IMR-90 (cell line): Measurements from ENCODE around the gene APCDD1. TPM values are rescaled to one million over a fixed set of nuclear protein-coding genes. Genes with fewer than 3 reads are reported as not detected.

Source experiments
- ATAC-seq: fragments of 200-7000 bp; cut with Tn5 transposase; 2 replicates; pipeline ENCODE4 v1.9.1; 2020; ENCODE audit warnings: low read depth, mild to moderate bottlenecking, moderate library complexity
- BruUV-seq: library from RNA; stranded (reverse); fragments of 400-500 nt; replicated peaks from 2 replicates; lab custom pipeline; 2021; lab: Mats Ljungman, UMichigan
- CTCF ChIA-PET: fragments of 300-600 bp; formaldehyde crosslinking; extraction: SDS; loops from one replicate; lab custom pipeline; 2021; ENCODE audit warnings: antibody characterized with exemption; lab: Yijun Ruan, JAX
- POLR2A ChIA-PET: fragments of 300-600 bp; sonication (Branson Sonifier 250); formaldehyde crosslinking; loops from one replicate; lab custom pipeline; 2022; ENCODE audit warnings: antibody characterized with exemption; ENCODE audit not compliant: unreplicated experiment; lab: Charles Lee
- DNase-seq: peaks from one replicate; pipeline ENCODE4 v3.0.0; 2013
- H2AFZ ChIP-seq: replicated peaks from 2 replicates; pipeline ENCODE3; 2013; ENCODE audit warnings: low read length, mild to moderate bottlenecking; ENCODE audit not compliant: poor library complexity
- H2AK5ac ChIP-seq: 2 replicates; pipeline ENCODE4 v1.6.1; 2013; ENCODE audit warnings: low read depth, low read length, inconsistent platforms
- H2AK9ac ChIP-seq: replicated peaks from 2 replicates; pipeline ENCODE3; 2013; ENCODE audit warnings: mild to moderate bottlenecking, low read depth, low read length, moderate library complexity; ENCODE audit not compliant: poor library complexity
- H2BK120ac ChIP-seq: 2 replicates; pipeline ENCODE4 v1.6.1; 2013; ENCODE audit warnings: low read depth, low read length, inconsistent platforms
- H2BK15ac ChIP-seq: 3 replicates; pipeline ENCODE4 v1.6.1; 2013; ENCODE audit warnings: low read depth, low read length, inconsistent platforms
- H2BK20ac ChIP-seq: 2 replicates; pipeline ENCODE4 v1.6.1; 2013; ENCODE audit warnings: low read depth, mild to moderate bottlenecking, inconsistent platforms, low read length, moderate library complexity
- H2BK5ac ChIP-seq: 2 replicates; pipeline ENCODE4 v1.6.1; 2013; ENCODE audit warnings: mild to moderate bottlenecking, low read depth, low read length, inconsistent platforms; ENCODE audit not compliant: poor library complexity, severe bottlenecking
- H3K14ac ChIP-seq: replicated peaks from 2 replicates; pipeline ENCODE4 v1.6.1; 2013; ENCODE audit warnings: low read depth, low read length, inconsistent platforms
- H3K18ac ChIP-seq: 2 replicates; pipeline ENCODE4 v1.6.1; 2013; ENCODE audit warnings: low read depth, low read length, control low read depth
- H3K23ac ChIP-seq: 2 replicates; pipeline ENCODE4 v1.6.1; 2013; ENCODE audit warnings: low read depth, low read length, inconsistent platforms
- H3K27ac ChIP-seq: 2 replicates; pipeline ENCODE4 v1.5.1; 2013; ENCODE audit warnings: mild to moderate bottlenecking, control low read depth, low read length; ENCODE audit not compliant: insufficient read depth
- H3K27me3 ChIP-seq: 2 replicates; pipeline ENCODE4 v1.6.1; 2013; ENCODE audit warnings: low read length; ENCODE audit not compliant: control insufficient read depth, insufficient read depth
- H3K36me3 ChIP-seq: 2 replicates; pipeline ENCODE4 v1.6.1; 2013; ENCODE audit warnings: low read length, mixed read lengths; ENCODE audit not compliant: control insufficient read depth, insufficient read depth
- H3K4ac ChIP-seq: 2 replicates; pipeline ENCODE4 v1.6.1; 2013; ENCODE audit warnings: low read depth, low read length, inconsistent platforms
- H3K4me1 ChIP-seq: 2 replicates; pipeline ENCODE4 v1.6.1; 2013; ENCODE audit warnings: low read length, mixed read lengths; ENCODE audit not compliant: control insufficient read depth, insufficient read depth
- H3K4me2 ChIP-seq: 2 replicates; pipeline ENCODE4 v1.6.1; 2013; ENCODE audit warnings: low read depth, mild to moderate bottlenecking, control low read depth, low read length, moderate library complexity
- H3K4me3 ChIP-seq: 2 replicates; pipeline ENCODE4 v1.5.1; 2013; ENCODE audit warnings: low read depth, mild to moderate bottlenecking, control low read depth, low read length, moderate library complexity; ENCODE audit not compliant: insufficient read depth
- H3K56ac ChIP-seq: 2 replicates; pipeline ENCODE4 v1.6.1; 2013; ENCODE audit warnings: low read length, inconsistent platforms; ENCODE audit not compliant: insufficient read depth; ENCODE audit errors: extremely low read depth
- H3K79me1 ChIP-seq, 2 experiments: 2 replicates each; pipeline ENCODE4 v1.6.1; 2013; ENCODE audit warnings: low read length in 2 of 2, inconsistent platforms in 1 of 2, low read depth in 1 of 2
- H3K9ac ChIP-seq: 2 replicates; pipeline ENCODE4 v1.6.1; 2013; ENCODE audit warnings: low read depth, low read length, control low read depth
- H3K9me1 ChIP-seq: 2 replicates; pipeline ENCODE4 v1.6.1; 2013; ENCODE audit warnings: low read length, inconsistent platforms; ENCODE audit not compliant: insufficient read depth
- H3K9me3 ChIP-seq: 2 replicates; pipeline ENCODE4 v1.6.1; 2013; ENCODE audit warnings: low read length; ENCODE audit not compliant: control insufficient read depth, insufficient read depth
- H4K20me1 ChIP-seq: 2 replicates; pipeline ENCODE4 v1.6.1; 2013; ENCODE audit warnings: low read length, inconsistent platforms; ENCODE audit not compliant: insufficient read depth
- H4K5ac ChIP-seq: 2 replicates; pipeline ENCODE4 v1.6.1; 2013; ENCODE audit warnings: mild to moderate bottlenecking, low read depth, low read length, control low read depth
- H4K8ac ChIP-seq, 2 experiments: 2 replicates each; pipeline ENCODE4 v1.6.1; 2013; ENCODE audit warnings: low read depth in 2 of 2, low read length in 2 of 2, control low read depth in 1 of 2, inconsistent platforms in 1 of 2
- H4K91ac ChIP-seq: 2 replicates; pipeline ENCODE4 v1.6.1; 2013; ENCODE audit warnings: low read depth, low read length, inconsistent platforms; ENCODE audit not compliant: insufficient read depth
- BHLHE40 ChIP-seq: fragments of 150-350 bp; IDR thresholded peaks from 2 replicates; pipeline ENCODE4 v1.6.1; 2016; ENCODE audit warnings: mild to moderate bottlenecking, low read depth, low read length
- CTCF ChIP-seq: conservative IDR thresholded peaks from 2 replicates; pipeline ENCODE4 v1.5.1; 2012; ENCODE audit warnings: mild to moderate bottlenecking, low read depth, low read length, improper control_type of control experiment
- FOS ChIP-seq: fragments of 150-350 bp; IDR thresholded peaks from 2 replicates; pipeline ENCODE4 v1.6.1; 2016; ENCODE audit warnings: low read depth, low read length
- MAFK ChIP-seq: IDR thresholded peaks from 2 replicates; pipeline ENCODE4 v1.6.1; 2012; ENCODE audit warnings: low read depth, low read length, improper control_type of control experiment
- MAZ ChIP-seq: IDR thresholded peaks from 2 replicates; pipeline ENCODE4 v1.6.1; 2012; ENCODE audit warnings: low read depth, mild to moderate bottlenecking, low read length, improper control_type of control experiment, moderate library complexity, borderline replicate concordance
- RAD21 ChIP-seq: IDR thresholded peaks from 2 replicates; pipeline ENCODE4 v1.6.1; 2012; ENCODE audit warnings: low read length, improper control_type of control experiment
- RFX5 ChIP-seq: IDR thresholded peaks from 2 replicates; pipeline ENCODE4 v1.8.0; 2012; ENCODE audit warnings: low read depth, mild to moderate bottlenecking, low read length, moderate library complexity
- SMC3 ChIP-seq: fragments of 150-350 bp; IDR thresholded peaks from 2 replicates; pipeline ENCODE4 v1.6.1; 2016; ENCODE audit warnings: low read depth, mild to moderate bottlenecking, antibody characterized with exemption, low read length, moderate library complexity
- WGBS, 2 experiments: methylation state at CpG; one replicate each; pipeline versions ENCODE4 v1.1.5 to v1.1.7; 2013; ENCODE audit warnings: missing lambda C conversion rate in 2 of 2; ENCODE audit not compliant: insufficient read length in 1 of 2; ENCODE audit errors: extremely low coverage in 2 of 2; 5-methylcytosine and 5-hydroxymethylcytosine counted together
- dilution Hi-C: fragments of 300-500 bp; cut with HindIII; formaldehyde crosslinking; loops from one replicate; pipeline ENCODE4 v1.14.3; 2018; ENCODE audit warnings: low sequenced_read_pairs; ENCODE audit not compliant: unreplicated experiment
- in situ Hi-C: fragments of 300-500 bp; cut with MboI; formaldehyde crosslinking; loops from 3 replicates; pipeline ENCODE4 v1.14.3; 2019; ENCODE audit warnings: low sequenced_read_pairs, inconsistent platforms, mixed read lengths
- intact Hi-C: fragments of 100-400 bp; cut with micrococcal nuclease; formaldehyde crosslinking; loops from 2 replicates; pipeline ENCODE4 v1.10.0; 2022
- polyA plus RNA-seq, 3 experiments: library from polyadenylated mRNA; depleted of rRNA; stranded (reverse); fragments of >200 nt; gene quantifications; 2 replicates each; pipeline ENCODE4 v1.2.3, GENCODE V29; 2012; ENCODE audit warnings: low replicate concordance in 1 of 3
- total RNA-seq: library from RNA; depleted of rRNA; stranded (reverse); fragments of >200 nt; gene quantifications from 2 replicates; pipeline ENCODE4 v1.2.3, GENCODE V29; 2012
- TF ChIP-seq, protein P1 (sequence below): fragments of 150-350 bp; IDR thresholded peaks from 2 replicates; pipeline ENCODE4 v1.6.1; 2017; ENCODE audit warnings: mild to moderate bottlenecking, antibody characterized with exemption, low read length, low read depth
- TF ChIP-seq, protein P2 (sequence below): fragments of 150-350 bp; IDR thresholded peaks from 2 replicates; pipeline ENCODE4 v1.6.1; 2016; ENCODE audit warnings: low read depth, mild to moderate bottlenecking, low read length, moderate library complexity, borderline replicate concordance

Gene APCDD1
- total and polyA plus RNA-seq, 2 of the 4 experiments (the other 2 are of a cell fraction), result 1.1 to 2.2 TPM

GRCh38 chr18:10431680-10432079 is 22.8 kb upstream of the APCDD1 start:
- H2BK20ac ChIP-seq, result no peak overlapping the region
- BruUV-seq, result no TSS peak

More at GRCh38 chr18:10431680-10432079, 22.8 kb upstream of the APCDD1 start:
- no peak overlapping the region for H4K5ac ChIP-seq
- no peaks in the 10 kb centered on the region for H3K79me1 ChIP-seq
- no peak overlapping the region for H3K4me2 ChIP-seq
- H3K4me1 ChIP-seq, result no peaks in the 10 kb centered on the region
- intact Hi-C loops (no loop called here), in situ Hi-C loops (no loop called here), dilution Hi-C loops (no loop called here)
- no peak for TF ChIP-seq MAFK
- TF ChIP-seq BHLHE40, result no peak
- TF ChIP-seq RAD21, result no peak
- no peak for TF ChIP-seq FOS
- TF ChIP-seq, protein P1, sequence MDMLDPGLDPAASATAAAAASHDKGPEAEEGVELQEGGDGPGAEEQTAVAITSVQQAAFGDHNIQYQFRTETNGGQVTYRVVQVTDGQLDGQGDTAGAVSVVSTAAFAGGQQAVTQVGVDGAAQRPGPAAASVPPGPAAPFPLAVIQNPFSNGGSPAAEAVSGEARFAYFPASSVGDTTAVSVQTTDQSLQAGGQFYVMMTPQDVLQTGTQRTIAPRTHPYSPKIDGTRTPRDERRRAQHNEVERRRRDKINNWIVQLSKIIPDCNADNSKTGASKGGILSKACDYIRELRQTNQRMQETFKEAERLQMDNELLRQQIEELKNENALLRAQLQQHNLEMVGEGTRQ, result no peak
- no peak for TF ChIP-seq CTCF
- TF ChIP-seq, protein P2, sequence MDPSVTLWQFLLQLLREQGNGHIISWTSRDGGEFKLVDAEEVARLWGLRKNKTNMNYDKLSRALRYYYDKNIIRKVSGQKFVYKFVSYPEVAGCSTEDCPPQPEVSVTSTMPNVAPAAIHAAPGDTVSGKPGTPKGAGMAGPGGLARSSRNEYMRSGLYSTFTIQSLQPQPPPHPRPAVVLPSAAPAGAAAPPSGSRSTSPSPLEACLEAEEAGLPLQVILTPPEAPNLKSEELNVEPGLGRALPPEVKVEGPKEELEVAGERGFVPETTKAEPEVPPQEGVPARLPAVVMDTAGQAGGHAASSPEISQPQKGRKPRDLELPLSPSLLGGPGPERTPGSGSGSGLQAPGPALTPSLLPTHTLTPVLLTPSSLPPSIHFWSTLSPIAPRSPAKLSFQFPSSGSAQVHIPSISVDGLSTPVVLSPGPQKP, result no peak
- no peak for TF ChIP-seq MAZ
- no peak for TF ChIP-seq SMC3
- no peak for TF ChIP-seq RFX5
- H2AK9ac ChIP-seq, result no peak overlapping the region
- no peak overlapping the region for H3K18ac ChIP-seq
- H3K9me1 ChIP-seq, result peaks cover 3% of the 10 kb centered on the region; the same call in 1 of the 2 replicates
- H3K14ac ChIP-seq, result no peak overlapping the region
- H3K27ac ChIP-seq, result no peak overlapping the region
- DNase-seq (no peak), ATAC-seq (no peak)
- no peak overlapping the region for H4K8ac ChIP-seq
- no peak overlapping the region for H2AK5ac ChIP-seq
- no peak overlapping the region for H3K56ac ChIP-seq
- no peaks in the 10 kb centered on the region for H3K36me3 ChIP-seq
- ChIA-PET CTCF (no interaction called here), POLR2A (no interaction called here)
- no peak overlapping the region for H3K4me3 ChIP-seq
- no peak overlapping the region for H2BK120ac ChIP-seq
- H4K91ac ChIP-seq, result no peak overlapping the region
- WGBS, 2 experiments, result no CpG with 5 or more reads among the region's 2 CpGs
- H2BK5ac ChIP-seq, result no peak overlapping the region
- no peak overlapping the region for H3K23ac ChIP-seq
- H3K9ac ChIP-seq, result no peak overlapping the region
- H4K20me1 ChIP-seq, result no peaks in the 10 kb centered on the region
- no peaks in the 10 kb centered on the region for H3K9me3 ChIP-seq
- H2AFZ ChIP-seq, result no peak overlapping the region
- H3K4ac ChIP-seq, result no peak overlapping the region
- no peak overlapping the region for H2BK15ac ChIP-seq
- H3K27me3 ChIP-seq, result peaks cover 19% of the 10 kb centered on the region
